HK-2 (cell line): ENCODE measurements around the gene ZSWIM5.
"Not testable (repeated sequence)": the region's sequence is repeated elsewhere in the genome, so short reads cannot be mapped to it uniquely, and the experiment has no call there.

ENCODE experiments used
- DNase-seq: peaks from one replicate; pipeline ENCODE4 v3.0.0-alpha.2; 2018; ENCODE audit not compliant: unreplicated experiment

ZSWIM5 gene

GRCh38 chr1:45205910-45206721 is at the start of gene ZSWIM5:
TSS of gene ZSWIM5 (minus strand) at chr1:45206605. CDS start at chr1:45206350, 255 bp downstream.
- DNase-seq = peak; percentile 45

GRCh38 chr1:45254490-45254889 is 48.1 kb upstream of the ZSWIM5 start:
- no peak for DNase-seq

GRCh38 chr1:45250544-45250943 is 44.1 kb upstream of the ZSWIM5 start:
- DNase-seq = no peak

GRCh38 chr1:45248004-45248403 is 41.6 kb upstream of the ZSWIM5 start:
- DNase-seq = not testable (repeated sequence)

- DNase-seq = no peak
Observed at GRCh38 chr1:45246760-45247159, 40.4 kb upstream of the ZSWIM5 start.

- DNase-seq = not testable (repeated sequence)
Observed at GRCh38 chr1:45246359-45246758, 40.0 kb upstream of the ZSWIM5 start.

GRCh38 chr1:45244660-45245059 is 38.3 kb upstream of the ZSWIM5 start:
- DNase-seq = no peak

- DNase-seq = no peak
Observed at GRCh38 chr1:45243476-45244343, 37.3 kb upstream of the ZSWIM5 start.

GRCh38 chr1:45238846-45239245 is 32.4 kb upstream of the ZSWIM5 start:
- no peak for DNase-seq

GRCh38 chr1:45236136-45236535 is 29.7 kb upstream of the ZSWIM5 start:
- DNase-seq = no peak

GRCh38 chr1:45230537-45230936 is 24.1 kb upstream of the ZSWIM5 start:
- DNase-seq = no peak

- no peak for DNase-seq
Observed at GRCh38 chr1:45225598-45225997, 19.2 kb upstream of the ZSWIM5 start.

GRCh38 chr1:45223710-45224109 is 17.3 kb upstream of the ZSWIM5 start:
- DNase-seq = not testable (repeated sequence)

- DNase-seq = no peak
Observed at GRCh38 chr1:45221716-45222115, 15.3 kb upstream of the ZSWIM5 start.

- no peak for DNase-seq
Observed at GRCh38 chr1:45216861-45217260, 10.5 kb upstream of the ZSWIM5 start.

GRCh38 chr1:45216200-45216541 is 9.8 kb upstream of the ZSWIM5 start:
- DNase-seq = no peak

- no peak for DNase-seq
Observed at GRCh38 chr1:45215485-45216199, 9.2 kb upstream of the ZSWIM5 start.

- DNase-seq = no peak
Observed at GRCh38 chr1:45213892-45214291, 7.5 kb upstream of the ZSWIM5 start.

GRCh38 chr1:45211076-45211475 is 4.7 kb upstream of the ZSWIM5 start:
- DNase-seq = no peak

GRCh38 chr1:45206808-45207623 is 611 bp upstream of the ZSWIM5 start:
- DNase-seq = no peak
